Myocyte (in vitro differentiated cells): Measurements from ENCODE around the gene STKLD1. TPM values are rescaled to one million over a fixed set of nuclear protein-coding genes. Genes with fewer than 3 reads are reported as not detected.
"Not testable (repeated sequence)": the region's sequence is repeated elsewhere in the genome, so short reads cannot be mapped to it uniquely, and the experiment has no call there.

Experiments used
- DNase-seq: peaks from one replicate; pipeline ENCODE4 v3.0.0-alpha.2; 2012; ENCODE audit warnings: low read depth
- total RNA-seq: library from RNA; depleted of rRNA; stranded (reverse); fragments of >200 nt; gene quantifications from 2 replicates; pipeline ENCODE4 v1.2.3, GENCODE V29; 2014

The STKLD1 gene
- total RNA-seq, 1 donor from 2014 or later, result 0.21 TPM

- DNase-seq, result peak; percentile 88
These were observed 15.5 kb upstream of the STKLD1 start for GRCh38 chr9:133360400-133361393.

DNA sequence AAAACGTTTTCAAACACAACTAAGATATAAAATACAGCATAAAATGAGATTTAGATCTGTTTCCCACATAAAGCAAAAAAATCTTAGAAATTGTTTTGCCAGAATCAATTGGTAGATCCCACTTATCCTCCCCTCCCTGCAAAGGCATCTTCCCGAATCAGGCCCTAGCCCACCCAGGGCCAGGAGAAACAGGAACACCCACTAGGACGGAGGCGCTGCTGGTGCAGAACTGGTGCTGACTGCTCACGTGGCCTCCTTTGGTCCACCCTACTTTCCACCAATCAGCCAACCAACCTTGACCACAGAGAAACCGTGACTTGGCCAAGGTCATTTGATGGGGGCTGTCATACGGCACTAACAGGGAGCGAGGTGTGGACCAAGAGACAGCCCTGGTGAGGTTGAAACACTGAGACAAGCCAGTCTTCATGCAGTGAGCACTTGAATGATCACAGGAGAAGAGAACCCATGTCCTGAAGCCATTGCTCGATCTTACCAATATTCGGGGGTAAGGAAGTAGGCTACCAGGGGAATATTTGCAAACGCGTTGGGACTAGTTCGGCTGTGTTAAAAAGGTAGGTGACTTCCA lies 14.6 kb upstream of the STKLD1 start:
- DNase-seq, result no peak

- DNase-seq, result peak; percentile 69
These were observed 13.7 kb upstream of the STKLD1 start for GRCh38 chr9:133362359-133363044.

DNA sequence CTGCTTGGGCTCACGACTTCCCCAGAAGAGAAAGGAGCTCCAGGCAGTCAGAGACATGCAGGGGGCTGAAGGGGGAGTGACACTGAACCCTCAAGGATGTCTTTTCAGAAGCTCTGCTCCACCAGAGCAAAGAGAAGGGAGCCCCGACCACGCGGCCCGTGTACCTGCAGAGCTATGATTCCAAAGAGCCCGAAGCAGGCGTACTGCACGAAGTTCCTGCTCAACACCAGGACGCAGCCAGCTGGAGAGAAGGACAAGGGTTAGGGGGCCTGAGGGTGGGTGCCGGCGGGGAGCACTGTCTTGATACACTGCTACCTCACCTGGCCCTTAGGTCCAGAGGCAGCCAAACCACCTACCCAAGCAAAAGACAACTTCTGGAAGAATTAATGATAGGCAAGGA lies 9.7 kb upstream of the STKLD1 start:
- no peak for DNase-seq

GRCh38 chr9:133367221-133367620 lies 8.9 kb upstream of the STKLD1 start:
- DNase-seq, result no peak

DNA sequence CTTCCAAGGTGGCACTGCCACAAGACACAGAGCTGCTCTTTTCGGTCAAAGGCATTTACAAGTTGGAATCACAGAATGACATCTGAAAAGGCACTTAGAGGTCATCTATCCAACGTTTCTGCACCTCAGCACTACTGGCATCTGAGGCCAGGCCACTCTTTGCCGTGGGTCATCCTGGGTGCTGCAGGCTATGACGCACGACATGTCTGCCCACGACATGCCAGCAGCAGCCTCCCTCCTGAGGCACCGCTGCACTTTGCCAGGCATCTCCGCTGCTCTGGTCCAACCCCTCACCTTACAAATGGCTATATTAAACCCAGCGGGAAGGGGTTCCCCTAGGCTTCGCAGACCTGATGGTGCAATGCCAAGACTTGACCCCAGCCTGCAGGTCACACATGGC lies 8.4 kb upstream of the STKLD1 start:
- no peak for DNase-seq

GRCh38 chr9:133368249-133368881 lies 7.8 kb upstream of the STKLD1 start:
- DNase-seq, result peak; percentile 52

DNA sequence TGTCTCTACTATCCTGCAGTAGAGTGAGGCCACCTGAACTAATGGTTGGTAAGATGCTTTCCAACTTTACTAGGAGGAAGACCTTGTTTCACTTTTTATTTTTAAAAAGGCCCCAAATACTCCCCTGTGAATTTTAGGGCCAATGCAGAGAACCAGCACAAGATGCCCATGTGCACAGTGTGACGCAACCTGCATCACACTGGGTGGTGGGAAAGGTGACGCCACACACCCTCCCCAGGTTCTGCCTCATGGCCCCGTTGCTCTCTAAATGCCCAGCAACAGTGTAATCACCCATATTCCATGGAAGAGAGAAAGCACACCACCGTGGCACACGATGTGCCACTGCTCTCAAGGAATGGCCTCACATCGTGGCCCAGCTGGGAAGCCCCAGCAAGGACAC lies 6.7 kb upstream of the STKLD1 start:
- no peak for DNase-seq

- DNase-seq, result no peak
These were observed 6.2 kb upstream of the STKLD1 start for GRCh38 chr9:133369933-133370332.

DNA sequence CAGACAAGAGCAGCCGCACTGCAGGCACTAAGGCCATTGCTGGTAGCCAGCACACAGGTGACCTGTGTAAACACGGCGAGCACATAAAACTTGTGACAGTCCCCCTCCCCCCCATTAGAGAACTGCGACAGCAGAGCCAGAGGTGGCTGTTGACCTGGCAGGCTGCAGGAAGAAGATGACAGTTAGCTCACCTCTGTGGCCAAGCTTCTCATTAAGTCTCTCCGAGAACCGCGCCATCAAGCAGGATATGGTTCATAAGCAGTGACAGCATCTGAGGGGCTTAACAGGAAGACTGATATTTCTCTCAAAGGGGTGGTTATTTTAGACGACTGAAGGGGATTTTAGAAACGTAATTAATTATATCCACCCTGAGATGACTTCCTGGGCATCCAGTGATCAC lies 5.5 kb upstream of the STKLD1 start:
- DNase-seq, result no peak

- DNase-seq, result no peak
These were observed 4.9 kb upstream of the STKLD1 start for GRCh38 chr9:133371261-133371711.

- DNase-seq, result no peak
These were observed 4.0 kb upstream of the STKLD1 start for GRCh38 chr9:133372144-133372543.

GRCh38 chr9:133374612-133375115 lies 1.5 kb upstream of the STKLD1 start:
- DNase-seq, result no peak

- peak; percentile 41 for DNase-seq
These were observed 946 bp upstream of the STKLD1 start for GRCh38 chr9:133375116-133375723.

DNA sequence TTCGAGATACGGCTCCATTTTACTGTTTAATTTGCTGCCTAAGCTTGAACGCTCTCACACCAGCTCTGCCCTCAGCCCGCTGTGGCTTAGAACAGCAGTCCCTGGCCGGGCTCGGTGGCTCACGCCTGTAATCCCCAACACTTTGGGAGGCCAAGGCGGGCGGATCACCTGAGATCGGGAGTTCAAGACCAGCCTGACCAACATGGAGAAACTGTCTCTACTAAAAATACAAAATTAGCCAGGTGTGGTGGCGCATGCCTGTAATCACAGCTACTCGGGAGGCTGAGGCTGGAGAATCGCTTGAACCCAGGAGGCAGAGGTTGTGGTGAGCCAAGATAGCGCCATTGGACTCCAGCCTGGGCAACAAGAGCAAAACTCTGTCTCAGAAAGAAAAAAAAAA lies 1.1 kb downstream of the STKLD1 start:
- not testable (repeated sequence) for DNase-seq

DNA sequence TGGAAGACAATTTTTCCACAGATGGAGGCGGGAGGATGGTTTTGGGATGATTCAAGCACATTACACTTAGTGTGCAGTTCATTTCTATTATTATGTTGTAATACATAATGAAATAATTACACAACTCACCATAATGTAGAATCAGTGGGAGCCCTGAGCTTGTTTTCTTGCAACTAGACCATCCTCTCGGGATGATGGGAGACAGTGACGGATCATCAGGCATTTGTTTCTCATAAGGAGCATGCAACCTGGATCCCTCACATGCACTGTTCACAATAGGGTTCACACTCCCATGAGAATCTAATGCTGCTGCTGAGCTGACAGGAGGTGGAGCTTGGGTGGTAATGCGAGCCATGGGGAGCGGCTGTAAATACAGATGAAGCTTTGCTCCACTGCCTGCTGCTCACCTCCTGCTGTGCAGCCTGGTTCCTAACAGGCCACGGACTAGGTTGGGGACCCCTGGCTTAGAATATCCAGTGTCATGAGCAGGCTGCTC lies 1.6 kb downstream of the STKLD1 start:
- no peak for DNase-seq

DNA sequence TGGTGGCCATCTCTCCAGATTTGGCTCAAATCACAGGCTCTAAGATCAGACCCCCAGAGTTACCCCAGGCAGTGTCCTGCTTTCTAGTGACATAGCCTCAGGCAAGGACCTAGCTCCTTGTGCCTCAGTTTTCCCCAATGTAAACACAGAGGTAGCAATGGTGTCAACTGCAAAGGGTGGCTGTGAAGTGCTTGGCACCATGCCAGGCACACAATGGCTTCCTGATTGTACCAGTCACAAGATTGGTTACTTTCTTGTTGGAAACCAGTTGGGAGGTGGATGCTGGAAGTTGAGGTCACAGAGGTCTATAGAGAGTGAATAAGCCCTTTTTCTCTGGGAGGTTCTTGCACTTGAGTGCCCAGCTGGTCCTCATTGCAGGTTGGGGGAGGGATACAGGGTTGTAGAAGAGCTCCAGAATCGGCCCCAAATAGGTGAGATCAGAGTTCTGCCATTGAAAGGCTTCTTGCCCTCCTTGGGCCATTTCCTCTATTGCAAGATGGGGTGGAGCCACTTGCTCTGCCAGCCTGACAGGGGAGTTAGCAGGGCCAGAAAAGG lies 2.3 kb downstream of the STKLD1 start:
- DNase-seq, result no peak

DNA sequence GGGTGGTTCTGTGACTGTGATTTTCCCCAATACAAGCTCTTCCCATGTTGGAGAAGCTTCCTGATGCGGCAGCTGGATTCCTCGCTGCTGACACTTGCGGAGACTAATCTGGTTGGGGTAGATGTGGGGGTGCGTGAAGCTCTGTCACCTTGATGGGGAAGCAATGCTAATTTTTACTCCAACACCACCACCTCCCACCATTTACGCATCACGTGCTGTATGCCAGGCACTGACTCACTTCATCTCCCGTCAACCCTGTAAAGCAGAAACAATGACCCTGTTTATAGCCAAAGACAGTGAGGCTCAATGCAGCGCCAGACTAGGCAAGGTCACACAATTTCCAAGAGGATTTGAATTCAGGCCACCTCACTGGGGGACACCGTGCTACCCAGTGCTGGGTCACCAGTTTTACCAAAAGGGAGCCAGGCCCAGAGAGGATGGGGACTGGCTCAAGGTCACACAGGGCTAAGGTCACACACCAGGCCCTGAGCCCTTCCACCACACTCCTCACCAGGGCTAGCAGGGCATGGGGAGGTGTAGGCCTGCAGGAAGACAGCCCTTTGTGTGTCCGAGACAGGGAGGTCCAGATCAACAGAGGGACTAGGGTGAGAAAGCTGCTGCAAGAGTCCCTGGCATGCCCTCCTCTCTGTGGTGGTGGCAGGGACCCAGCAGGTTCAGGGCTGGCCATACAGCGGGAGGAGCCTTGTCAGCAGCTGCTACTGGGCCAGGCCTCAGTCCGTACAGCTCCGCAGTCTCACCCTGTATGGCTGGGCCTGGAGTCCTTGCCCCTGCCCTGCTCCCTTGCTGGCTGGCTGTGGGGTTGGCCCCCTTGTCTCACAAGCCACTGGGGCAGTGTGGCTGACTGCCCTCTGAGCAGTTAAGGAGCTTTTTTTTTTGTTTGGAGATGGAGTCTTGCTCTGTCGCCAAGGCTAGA lies 3.3 kb downstream of the STKLD1 start:
- no peak for DNase-seq

DNA sequence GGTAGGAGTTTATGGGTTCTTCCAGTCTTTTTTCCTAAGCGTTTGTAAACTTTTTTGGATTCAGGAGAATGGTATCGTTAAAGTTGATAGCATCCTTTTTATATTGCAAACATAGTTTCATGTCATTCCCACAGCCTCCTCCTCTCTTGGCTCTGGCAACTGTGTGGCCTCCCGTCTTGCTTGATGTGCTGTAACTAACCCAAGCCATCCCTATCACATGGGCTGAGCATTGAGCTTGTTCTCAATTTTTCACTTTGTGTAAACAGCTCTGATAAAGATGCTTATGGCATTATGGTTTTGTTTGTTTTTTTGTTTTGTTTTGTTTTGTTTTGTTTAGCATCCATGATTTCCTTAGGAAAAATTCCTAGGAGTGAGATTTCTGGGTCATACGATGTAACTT lies 4.6 kb downstream of the STKLD1 start:
- DNase-seq, result no peak
